IMR-90 (cell line): ENCODE data around the gene ADAMTSL1. TPM values are rescaled to one million over a fixed set of nuclear protein-coding genes. Genes with fewer than 3 reads are reported as not detected.

Source experiments
- ATAC-seq: fragments of 200-7000 bp; cut with Tn5 transposase; 2 replicates; pipeline ENCODE4 v1.9.1; 2020; ENCODE audit warnings: low read depth, mild to moderate bottlenecking, moderate library complexity
- BruUV-seq: library from RNA; stranded (reverse); fragments of 400-500 nt; replicated peaks from 2 replicates; lab custom pipeline; 2021; lab: Mats Ljungman, UMichigan
- CTCF ChIA-PET: fragments of 300-600 bp; formaldehyde crosslinking; extraction: SDS; loops from one replicate; lab custom pipeline; 2021; ENCODE audit warnings: antibody characterized with exemption; lab: Yijun Ruan, JAX
- POLR2A ChIA-PET: fragments of 300-600 bp; sonication (Branson Sonifier 250); formaldehyde crosslinking; loops from one replicate; lab custom pipeline; 2022; ENCODE audit warnings: antibody characterized with exemption; ENCODE audit not compliant: unreplicated experiment; lab: Charles Lee
- DNase-seq: peaks from one replicate; pipeline ENCODE4 v3.0.0; 2013
- H2AFZ ChIP-seq: replicated peaks from 2 replicates; pipeline ENCODE3; 2013; ENCODE audit warnings: low read length, mild to moderate bottlenecking; ENCODE audit not compliant: poor library complexity
- H2AK5ac ChIP-seq: 2 replicates; pipeline ENCODE4 v1.6.1; 2013; ENCODE audit warnings: low read depth, low read length, inconsistent platforms
- H2AK9ac ChIP-seq: replicated peaks from 2 replicates; pipeline ENCODE3; 2013; ENCODE audit warnings: mild to moderate bottlenecking, low read depth, low read length, moderate library complexity; ENCODE audit not compliant: poor library complexity
- H2BK120ac ChIP-seq: 2 replicates; pipeline ENCODE4 v1.6.1; 2013; ENCODE audit warnings: low read depth, low read length, inconsistent platforms
- H2BK15ac ChIP-seq: 3 replicates; pipeline ENCODE4 v1.6.1; 2013; ENCODE audit warnings: low read depth, low read length, inconsistent platforms
- H2BK20ac ChIP-seq: 2 replicates; pipeline ENCODE4 v1.6.1; 2013; ENCODE audit warnings: low read depth, mild to moderate bottlenecking, inconsistent platforms, low read length, moderate library complexity
- H2BK5ac ChIP-seq: 2 replicates; pipeline ENCODE4 v1.6.1; 2013; ENCODE audit warnings: mild to moderate bottlenecking, low read depth, low read length, inconsistent platforms; ENCODE audit not compliant: poor library complexity, severe bottlenecking
- H3K14ac ChIP-seq: replicated peaks from 2 replicates; pipeline ENCODE4 v1.6.1; 2013; ENCODE audit warnings: low read depth, low read length, inconsistent platforms
- H3K18ac ChIP-seq: 2 replicates; pipeline ENCODE4 v1.6.1; 2013; ENCODE audit warnings: low read depth, low read length, control low read depth
- H3K23ac ChIP-seq: 2 replicates; pipeline ENCODE4 v1.6.1; 2013; ENCODE audit warnings: low read depth, low read length, inconsistent platforms
- H3K27ac ChIP-seq: 2 replicates; pipeline ENCODE4 v1.5.1; 2013; ENCODE audit warnings: mild to moderate bottlenecking, control low read depth, low read length; ENCODE audit not compliant: insufficient read depth
- H3K27me3 ChIP-seq: 2 replicates; pipeline ENCODE4 v1.6.1; 2013; ENCODE audit warnings: low read length; ENCODE audit not compliant: control insufficient read depth, insufficient read depth
- H3K36me3 ChIP-seq: 2 replicates; pipeline ENCODE4 v1.6.1; 2013; ENCODE audit warnings: low read length, mixed read lengths; ENCODE audit not compliant: control insufficient read depth, insufficient read depth
- H3K4ac ChIP-seq: 2 replicates; pipeline ENCODE4 v1.6.1; 2013; ENCODE audit warnings: low read depth, low read length, inconsistent platforms
- H3K4me1 ChIP-seq: 2 replicates; pipeline ENCODE4 v1.6.1; 2013; ENCODE audit warnings: low read length, mixed read lengths; ENCODE audit not compliant: control insufficient read depth, insufficient read depth
- H3K4me2 ChIP-seq: 2 replicates; pipeline ENCODE4 v1.6.1; 2013; ENCODE audit warnings: low read depth, mild to moderate bottlenecking, control low read depth, low read length, moderate library complexity
- H3K4me3 ChIP-seq: 2 replicates; pipeline ENCODE4 v1.5.1; 2013; ENCODE audit warnings: low read depth, mild to moderate bottlenecking, control low read depth, low read length, moderate library complexity; ENCODE audit not compliant: insufficient read depth
- H3K56ac ChIP-seq: 2 replicates; pipeline ENCODE4 v1.6.1; 2013; ENCODE audit warnings: low read length, inconsistent platforms; ENCODE audit not compliant: insufficient read depth; ENCODE audit errors: extremely low read depth
- H3K79me1 ChIP-seq, 2 experiments: 2 replicates each; pipeline ENCODE4 v1.6.1; 2013; ENCODE audit warnings: low read length in 2 of 2, inconsistent platforms in 1 of 2, low read depth in 1 of 2
- H3K9ac ChIP-seq: 2 replicates; pipeline ENCODE4 v1.6.1; 2013; ENCODE audit warnings: low read depth, low read length, control low read depth
- H3K9me1 ChIP-seq: 2 replicates; pipeline ENCODE4 v1.6.1; 2013; ENCODE audit warnings: low read length, inconsistent platforms; ENCODE audit not compliant: insufficient read depth
- H3K9me3 ChIP-seq: 2 replicates; pipeline ENCODE4 v1.6.1; 2013; ENCODE audit warnings: low read length; ENCODE audit not compliant: control insufficient read depth, insufficient read depth
- H4K20me1 ChIP-seq: 2 replicates; pipeline ENCODE4 v1.6.1; 2013; ENCODE audit warnings: low read length, inconsistent platforms; ENCODE audit not compliant: insufficient read depth
- H4K5ac ChIP-seq: 2 replicates; pipeline ENCODE4 v1.6.1; 2013; ENCODE audit warnings: mild to moderate bottlenecking, low read depth, low read length, control low read depth
- H4K8ac ChIP-seq, 2 experiments: 2 replicates each; pipeline ENCODE4 v1.6.1; 2013; ENCODE audit warnings: low read depth in 2 of 2, low read length in 2 of 2, control low read depth in 1 of 2, inconsistent platforms in 1 of 2
- H4K91ac ChIP-seq: 2 replicates; pipeline ENCODE4 v1.6.1; 2013; ENCODE audit warnings: low read depth, low read length, inconsistent platforms; ENCODE audit not compliant: insufficient read depth
- BHLHE40 ChIP-seq: fragments of 150-350 bp; IDR thresholded peaks from 2 replicates; pipeline ENCODE4 v1.6.1; 2016; ENCODE audit warnings: mild to moderate bottlenecking, low read depth, low read length
- FOS ChIP-seq: fragments of 150-350 bp; IDR thresholded peaks from 2 replicates; pipeline ENCODE4 v1.6.1; 2016; ENCODE audit warnings: low read depth, low read length
- MAZ ChIP-seq: IDR thresholded peaks from 2 replicates; pipeline ENCODE4 v1.6.1; 2012; ENCODE audit warnings: low read depth, mild to moderate bottlenecking, low read length, improper control_type of control experiment, moderate library complexity, borderline replicate concordance
- MXI1 ChIP-seq: IDR thresholded peaks from 2 replicates; pipeline ENCODE4 v1.6.1; 2012; ENCODE audit warnings: low read depth, mild to moderate bottlenecking, low read length, moderate library complexity, borderline replicate concordance
- POLR2A ChIP-seq: IDR thresholded peaks from 2 replicates; pipeline ENCODE4 v1.6.1; 2012; ENCODE audit warnings: mild to moderate bottlenecking, low read depth, low read length
- RCOR1 ChIP-seq: IDR thresholded peaks from 2 replicates; pipeline ENCODE4 v1.6.1; 2012; ENCODE audit warnings: mild to moderate bottlenecking, low read length, improper control_type of control experiment; ENCODE audit not compliant: insufficient replicate concordance
- SMC3 ChIP-seq: fragments of 150-350 bp; IDR thresholded peaks from 2 replicates; pipeline ENCODE4 v1.6.1; 2016; ENCODE audit warnings: low read depth, mild to moderate bottlenecking, antibody characterized with exemption, low read length, moderate library complexity
- WGBS, 2 experiments: methylation state at CpG; one replicate each; pipeline versions ENCODE4 v1.1.5 to v1.1.7; 2013; ENCODE audit warnings: missing lambda C conversion rate in 2 of 2; ENCODE audit not compliant: insufficient read length in 1 of 2; ENCODE audit errors: extremely low coverage in 2 of 2; 5-methylcytosine and 5-hydroxymethylcytosine counted together
- dilution Hi-C: fragments of 300-500 bp; cut with HindIII; formaldehyde crosslinking; loops from one replicate; pipeline ENCODE4 v1.14.3; 2018; ENCODE audit warnings: low sequenced_read_pairs; ENCODE audit not compliant: unreplicated experiment
- in situ Hi-C: fragments of 300-500 bp; cut with MboI; formaldehyde crosslinking; loops from 3 replicates; pipeline ENCODE4 v1.14.3; 2019; ENCODE audit warnings: low sequenced_read_pairs, inconsistent platforms, mixed read lengths
- intact Hi-C: fragments of 100-400 bp; cut with micrococcal nuclease; formaldehyde crosslinking; loops from 2 replicates; pipeline ENCODE4 v1.10.0; 2022
- polyA plus RNA-seq, 3 experiments: library from polyadenylated mRNA; depleted of rRNA; stranded (reverse); fragments of >200 nt; gene quantifications; 2 replicates each; pipeline ENCODE4 v1.2.3, GENCODE V29; 2012; ENCODE audit warnings: low replicate concordance in 1 of 3
- total RNA-seq: library from RNA; depleted of rRNA; stranded (reverse); fragments of >200 nt; gene quantifications from 2 replicates; pipeline ENCODE4 v1.2.3, GENCODE V29; 2012
- TF ChIP-seq, protein P1 (sequence below): conservative IDR thresholded peaks from 2 replicates; pipeline ENCODE4 v1.5.1; 2012; ENCODE audit warnings: mild to moderate bottlenecking, low read depth, low read length, improper control_type of control experiment

The ADAMTSL1 gene
- total and polyA plus RNA-seq, 2 of the 4 experiments (the other 2 are of a cell fraction), result 38.2 to 62.2 TPM

DNA sequence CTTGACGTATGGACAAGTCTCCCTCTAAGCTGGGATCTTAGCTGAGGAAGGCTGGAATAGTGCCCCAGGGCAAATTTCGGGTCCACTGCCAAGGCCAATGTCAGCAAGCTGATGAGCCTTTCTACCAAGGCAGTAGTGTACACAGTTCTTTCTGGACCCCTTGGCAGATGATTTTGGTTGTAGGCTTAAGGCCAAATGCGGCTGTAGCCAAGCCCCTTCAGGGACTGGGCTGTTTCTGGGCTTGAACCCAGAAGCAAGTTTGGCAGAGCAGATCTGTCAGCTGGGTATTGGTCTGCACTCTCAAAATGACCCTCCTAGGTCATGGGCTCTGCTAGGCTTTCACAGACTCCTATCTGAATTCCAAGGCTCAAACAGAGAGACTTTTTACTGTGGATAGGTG lies 121.6 kb downstream of the ADAMTSL1 start:
- POLR2A ChIA-PET, result no interaction called here

More for the DNA sequence above, 121.6 kb downstream of the ADAMTSL1 start:
- intact Hi-C loops (no loop called here), dilution Hi-C loops (no loop called here), in situ Hi-C loops (no loop called here)
- H4K8ac ChIP-seq, result no peak overlapping the region
- WGBS, 2 experiments, result 77% methylated on average over 2 of the region's 3 CpGs; no CpG with 5 or more reads in 1 of the 2 experiments
- H2BK15ac ChIP-seq, result no peak overlapping the region
- H3K23ac ChIP-seq, result no peak overlapping the region
- no peaks in the 10 kb centered on the region for H4K20me1 ChIP-seq
- no peak overlapping the region for H2BK5ac ChIP-seq
- no peak for DNase-seq
- H4K5ac ChIP-seq, result no peak overlapping the region
- no peak overlapping the region for H3K4ac ChIP-seq
- no peaks in the 10 kb centered on the region for H3K36me3 ChIP-seq
- no peak overlapping the region for H3K4me3 ChIP-seq
- H3K4me2 ChIP-seq, result no peak overlapping the region
- no peak overlapping the region for H3K9ac ChIP-seq
- no peaks in the 10 kb centered on the region for H3K9me1 ChIP-seq
- no peak overlapping the region for H4K91ac ChIP-seq
- no peak overlapping the region for H2AK5ac ChIP-seq
- no peak overlapping the region for H3K56ac ChIP-seq
- CTCF ChIA-PET, result no interaction called here
- H2BK20ac ChIP-seq, result no peak overlapping the region
- H2BK120ac ChIP-seq, result no peak overlapping the region
- peaks cover 4% of the 10 kb centered on the region; the same call in 1 of the 2 replicates for H3K9me3 ChIP-seq
- H3K14ac ChIP-seq, result no peak overlapping the region
- H3K27ac ChIP-seq, result no peak overlapping the region
- ATAC-seq, result no peak
- no peaks in the 10 kb centered on the region for H3K27me3 ChIP-seq
- H3K4me1 ChIP-seq, result no peaks in the 10 kb centered on the region
- H3K18ac ChIP-seq, result no peak overlapping the region
- H3K79me1 ChIP-seq, result no peaks in the 10 kb centered on the region
- BruUV-seq, result no TSS peak
- TF ChIP-seq MAZ, result no peak
- no peak for TF ChIP-seq FOS
- no peak for TF ChIP-seq RCOR1
- no peak for TF ChIP-seq SMC3
- no peak for TF ChIP-seq BHLHE40
- TF ChIP-seq MXI1, result no peak
- TF ChIP-seq, protein P1, sequence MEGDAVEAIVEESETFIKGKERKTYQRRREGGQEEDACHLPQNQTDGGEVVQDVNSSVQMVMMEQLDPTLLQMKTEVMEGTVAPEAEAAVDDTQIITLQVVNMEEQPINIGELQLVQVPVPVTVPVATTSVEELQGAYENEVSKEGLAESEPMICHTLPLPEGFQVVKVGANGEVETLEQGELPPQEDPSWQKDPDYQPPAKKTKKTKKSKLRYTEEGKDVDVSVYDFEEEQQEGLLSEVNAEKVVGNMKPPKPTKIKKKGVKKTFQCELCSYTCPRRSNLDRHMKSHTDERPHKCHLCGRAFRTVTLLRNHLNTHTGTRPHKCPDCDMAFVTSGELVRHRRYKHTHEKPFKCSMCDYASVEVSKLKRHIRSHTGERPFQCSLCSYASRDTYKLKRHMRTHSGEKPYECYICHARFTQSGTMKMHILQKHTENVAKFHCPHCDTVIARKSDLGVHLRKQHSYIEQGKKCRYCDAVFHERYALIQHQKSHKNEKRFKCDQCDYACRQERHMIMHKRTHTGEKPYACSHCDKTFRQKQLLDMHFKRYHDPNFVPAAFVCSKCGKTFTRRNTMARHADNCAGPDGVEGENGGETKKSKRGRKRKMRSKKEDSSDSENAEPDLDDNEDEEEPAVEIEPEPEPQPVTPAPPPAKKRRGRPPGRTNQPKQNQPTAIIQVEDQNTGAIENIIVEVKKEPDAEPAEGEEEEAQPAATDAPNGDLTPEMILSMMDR, result no peak
- TF ChIP-seq POLR2A, result no peak
- no peak overlapping the region for H2AK9ac ChIP-seq
- no peak overlapping the region for H2AFZ ChIP-seq
